ENCODE data around the gene FBXL12. TPM values are rescaled to one million over a fixed set of nuclear protein-coding genes. Genes with fewer than 3 reads are reported as not detected.
A peak's percentile ranks its signal among the peaks of the same experiment; 100 is the strongest.

Gene FBXL12
- polyA plus RNA-seq: 10 to 100 TPM; 12.2 to 17.2 (median 14.2) TPM

- Mint-ChIP-seq H3K27ac (peak within 1 kb of the TSS; percentile 89 to 95 (median 90)), H3K4me1 (peaks cover 42% of the 10 kb centered on the region in 2 donors)
These were observed at the start of gene FBXL12 for GRCh38 chr19:9818734-9819595. Gene FBXL12, minus strand, starts transcription at chr19:9819079. Its CDS starts 266 bp downstream, at chr19:9818813.

GRCh38 chr19:9865732-9866501, 47.0 kb upstream of the FBXL12 start:
- Mint-ChIP-seq H3K36me3 (no peaks in the 10 kb centered on the region), H3K27ac (peak overlapping the region; percentile 32 to 87 (median 55)), H3K27me3 (ENCODE audit: low read depth in 3 of 3) (peaks cover 3 to 8% (median 6%) of the 10 kb centered on the region in 3 donors), H3K4me1 (peaks cover 32 to 35% of the 10 kb centered on the region in 2 donors), H3K4me3 (peak overlapping the region; percentile 72 to 87 (median 76)), H3K9me3 (no peaks in the 10 kb centered on the region)
- DNase-seq: peak; percentile 48 to 68 (median 62)

More at GRCh38 chr19:9818734-9819595, at the start of gene FBXL12:
- peak; percentile 100 for DNase-seq
- H3K27me3 Mint-ChIP-seq (ENCODE audit: low read depth in 3 of 3): peaks cover 4 to 10% (median 9%) of the 10 kb centered on the region in 3 donors
- H3K4me3 Mint-ChIP-seq: peak within 1 kb of the TSS; percentile 88 to 93 (median 89)
- no peaks in the 10 kb centered on the region for H3K9me3 Mint-ChIP-seq
- H3K36me3 Mint-ChIP-seq: peaks cover 5 to 14% (median 6%) of the 10 kb centered on the region in 3 donors

- peaks cover 41 to 45% of the 10 kb centered on the region in 2 donors for H3K4me1 Mint-ChIP-seq
- no peaks in the 10 kb centered on the region for H3K36me3 Mint-ChIP-seq
- peak overlapping the region in 1 of 6 donors; percentile 15 for H3K27ac Mint-ChIP-seq
- H3K9me3 Mint-ChIP-seq: no peaks in the 10 kb centered on the region
- DNase-seq: no peak
- peak overlapping the region in 1 of 5 donors; percentile 29 for H3K4me3 Mint-ChIP-seq
- peaks cover 3 to 8% (median 6%) of the 10 kb centered on the region in 3 donors for H3K27me3 Mint-ChIP-seq (ENCODE audit: low read depth in 3 of 3)
These were observed 44.9 kb upstream of the FBXL12 start for GRCh38 chr19:9863759-9864158.

GRCh38 chr19:9862938-9863337, 44.1 kb upstream of the FBXL12 start:
- Mint-ChIP-seq H3K4me1 (peaks cover 49 to 53% of the 10 kb centered on the region in 2 donors), H3K9me3 (no peaks in the 10 kb centered on the region), H3K4me3 (no peak overlapping the region), H3K27ac (peak overlapping the region in 3 of 6 donors; percentile 15 to 31 (median 18)), H3K27me3 (ENCODE audit: low read depth in 3 of 3) (peaks cover 3 to 9% (median 6%) of the 10 kb centered on the region in 3 donors), H3K36me3 (peaks cover 0 to 4% (median 2%) of the 10 kb centered on the region in 3 donors)
- DNase-seq: no peak

GRCh38 chr19:9861503-9861902, 42.6 kb upstream of the FBXL12 start:
- Mint-ChIP-seq H3K9me3 (no peaks in the 10 kb centered on the region), H3K4me1 (peaks cover 58 to 59% of the 10 kb centered on the region in 2 donors), H3K36me3 (peaks cover 0 to 6% (median 4%) of the 10 kb centered on the region in 3 donors), H3K27me3 (ENCODE audit: low read depth in 3 of 3) (peaks cover under 1 to 6% (median 3%) of the 10 kb centered on the region in 3 donors), H3K27ac (no peak overlapping the region), H3K4me3 (no peak overlapping the region)
- no peak for DNase-seq

- Mint-ChIP-seq H3K9me3 (no peaks in the 10 kb centered on the region), H3K4me3 (no peak overlapping the region), H3K27me3 (ENCODE audit: low read depth in 3 of 3) (peaks cover 0 to 3% (median 1%) of the 10 kb centered on the region in 3 donors), H3K27ac (no peak overlapping the region), H3K36me3 (peaks cover 0 to 6% (median 4%) of the 10 kb centered on the region in 3 donors), H3K4me1 (peaks cover 49 to 53% of the 10 kb centered on the region in 2 donors)
- no peak for DNase-seq
These were observed 41.5 kb upstream of the FBXL12 start for GRCh38 chr19:9860407-9860806.

GRCh38 chr19:9858766-9859165, 39.9 kb upstream of the FBXL12 start:
- DNase-seq: no peak
- no peaks in the 10 kb centered on the region for H3K9me3 Mint-ChIP-seq
- H3K4me3 Mint-ChIP-seq: peak overlapping the region; percentile 79 to 98 (median 89)
- peak overlapping the region; percentile 88 to 98 (median 94) for H3K27ac Mint-ChIP-seq
- peaks cover 0 to 4% (median 1%) of the 10 kb centered on the region in 3 donors for H3K27me3 Mint-ChIP-seq (ENCODE audit: low read depth in 3 of 3)
- H3K36me3 Mint-ChIP-seq: peaks cover 3 to 9% (median 6%) of the 10 kb centered on the region in 3 donors
- H3K4me1 Mint-ChIP-seq: peaks cover 45 to 46% of the 10 kb centered on the region in 2 donors

- H3K36me3 Mint-ChIP-seq: peaks cover 4 to 11% (median 8%) of the 10 kb centered on the region in 3 donors
- peaks cover 0 to 1% (median 1%) of the 10 kb centered on the region in 3 donors for H3K27me3 Mint-ChIP-seq (ENCODE audit: low read depth in 3 of 3)
- peaks cover 41 to 45% of the 10 kb centered on the region in 2 donors for H3K4me1 Mint-ChIP-seq
- DNase-seq: peak in 2 of 3 donors; percentile 14 to 20
- peak overlapping the region; percentile 88 to 98 (median 94) for H3K27ac Mint-ChIP-seq
- peak overlapping the region; percentile 79 to 98 (median 89) for H3K4me3 Mint-ChIP-seq
- no peaks in the 10 kb centered on the region for H3K9me3 Mint-ChIP-seq
These were observed 39.3 kb upstream of the FBXL12 start for GRCh38 chr19:9857920-9858746.

GRCh38 chr19:9857076-9857721, 38.3 kb upstream of the FBXL12 start:
- Mint-ChIP-seq H3K27me3 (ENCODE audit: low read depth in 3 of 3) (peaks cover 0 to 1% (median 1%) of the 10 kb centered on the region in 3 donors), H3K27ac (peak overlapping the region; percentile 88 to 98 (median 94)), H3K9me3 (no peaks in the 10 kb centered on the region), H3K4me3 (peak overlapping the region; percentile 79 to 98 (median 89)), H3K36me3 (peaks cover 4 to 11% (median 8%) of the 10 kb centered on the region in 3 donors), H3K4me1 (peaks cover 39 to 41% of the 10 kb centered on the region in 2 donors)
- no peak for DNase-seq

GRCh38 chr19:9856609-9857008, 37.7 kb upstream of the FBXL12 start:
- peaks cover 38 to 39% of the 10 kb centered on the region in 2 donors for H3K4me1 Mint-ChIP-seq
- peak overlapping the region; percentile 27 to 72 (median 65) for H3K4me3 Mint-ChIP-seq
- no peaks in the 10 kb centered on the region for H3K9me3 Mint-ChIP-seq
- no peak for DNase-seq
- peaks cover 0 to 1% (median 1%) of the 10 kb centered on the region in 3 donors for H3K27me3 Mint-ChIP-seq (ENCODE audit: low read depth in 3 of 3)
- peaks cover 4 to 11% (median 8%) of the 10 kb centered on the region in 3 donors for H3K36me3 Mint-ChIP-seq
- peak overlapping the region in 5 of 6 donors; percentile 26 to 82 (median 55) for H3K27ac Mint-ChIP-seq

GRCh38 chr19:9854282-9854846, 35.5 kb upstream of the FBXL12 start:
- DNase-seq: no peak
- H3K9me3 Mint-ChIP-seq: no peaks in the 10 kb centered on the region
- H3K4me3 Mint-ChIP-seq: no peak overlapping the region
- peaks cover 0 to 3% (median 1%) of the 10 kb centered on the region in 3 donors for H3K27me3 Mint-ChIP-seq (ENCODE audit: low read depth in 3 of 3)
- H3K4me1 Mint-ChIP-seq: peaks cover 36% of the 10 kb centered on the region in 2 donors
- peaks cover 4 to 11% (median 8%) of the 10 kb centered on the region in 3 donors for H3K36me3 Mint-ChIP-seq
- no peak overlapping the region for H3K27ac Mint-ChIP-seq
